HFF-Myc (cell line): ENCODE measurements around the gene RBM3.
"Not testable (repeated sequence)": the region's sequence is repeated elsewhere in the genome, so short reads cannot be mapped to it uniquely, and the experiment has no call there.

Experiments used
- DNase-seq: peaks from one replicate; pipeline ENCODE4 v3.0.0-alpha.2; 2011; ENCODE audit warnings: low read depth; ENCODE audit errors: extremely low read depth
- H3K4me3 ChIP-seq: replicated peaks from 2 replicates; pipeline ENCODE4 v1.5.1; 2011; ENCODE audit warnings: low read depth, mild to moderate bottlenecking, control low read depth, low read length
- CTCF ChIP-seq: IDR thresholded peaks from 2 replicates; pipeline ENCODE4 v1.5.1; 2012; ENCODE audit warnings: mild to moderate bottlenecking, low read depth, low read length, control low read depth; ENCODE audit errors: missing control alignments

RBM3 gene

GRCh38 chrX:48574270-48575266 is at the start of gene RBM3:
RBM3 (plus strand) TSS chrX:48574484; CDS start chrX:48575181, 697 bp downstream.
- peak within 1 kb of the TSS; percentile 91 for H3K4me3 ChIP-seq
- DNase-seq: peak; percentile 70
- TF ChIP-seq CTCF: peak; percentile 26

- DNase-seq, H3K4me3 ChIP-seq: not testable (repeated sequence)
Measured at GRCh38 chrX:48525853-48526252, 48.4 kb upstream of the RBM3 start.

- no peak for TF ChIP-seq CTCF
- DNase-seq: no peak
- no peak overlapping the region for H3K4me3 ChIP-seq
Measured at GRCh38 chrX:48530736-48531135, 43.5 kb upstream of the RBM3 start.

GRCh38 chrX:48531358-48531959 is 42.8 kb upstream of the RBM3 start:
- H3K4me3 ChIP-seq: no peak overlapping the region
- peak; percentile 42 for DNase-seq
- TF ChIP-seq CTCF: no peak

GRCh38 chrX:48532161-48532560 is 42.1 kb upstream of the RBM3 start:
- H3K4me3 ChIP-seq: no peak overlapping the region
- no peak for TF ChIP-seq CTCF
- no peak for DNase-seq

- no peak overlapping the region for H3K4me3 ChIP-seq
- no peak for TF ChIP-seq CTCF
- no peak for DNase-seq
Measured at GRCh38 chrX:48533165-48533564, 41.1 kb upstream of the RBM3 start.

GRCh38 chrX:48538641-48539344 is 35.5 kb upstream of the RBM3 start:
- H3K4me3 ChIP-seq: peak overlapping the region; percentile 60; the same call in 1 of the 2 replicates
- no peak for DNase-seq
- TF ChIP-seq CTCF: no peak
